GM10266 (cell line): ENCODE measurements around the gene CARS2.

ENCODE experiments used
- DNase-seq: peaks from one replicate; pipeline ENCODE4 v3.0.0; 2012; ENCODE audit errors: extremely low spot score
- TF ChIP-seq, protein P1 (sequence below): IDR thresholded peaks from 2 replicates; pipeline ENCODE4 v1.5.1; 2012; ENCODE audit warnings: mild to moderate bottlenecking, low read depth; ENCODE audit not compliant: control insufficient read depth, insufficient read depth; ENCODE audit errors: missing control alignments

The CARS2 gene

DNA sequence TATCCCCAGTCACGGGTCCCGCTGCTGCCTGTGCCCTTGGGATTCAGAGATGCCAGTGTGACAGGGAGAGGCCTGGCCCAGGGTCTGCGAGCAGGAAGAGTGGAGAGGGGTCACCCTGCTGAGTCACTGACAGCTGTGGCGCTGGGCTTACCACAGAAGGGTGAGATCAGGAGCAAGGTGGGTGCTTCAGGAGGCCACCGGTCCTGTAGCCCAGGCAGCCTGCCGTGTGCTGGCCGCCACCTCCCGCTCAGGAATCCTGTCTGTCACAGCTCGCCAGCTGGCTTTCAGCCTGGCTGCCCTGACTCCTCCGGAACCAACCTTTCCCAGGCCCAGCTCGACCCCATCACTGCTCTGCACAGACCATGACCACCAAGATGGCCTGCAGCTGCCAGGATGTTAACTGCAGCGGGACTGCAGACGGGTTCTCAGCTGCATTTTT is 65.3 kb downstream of the CARS2 start:
- TF ChIP-seq, protein P1, sequence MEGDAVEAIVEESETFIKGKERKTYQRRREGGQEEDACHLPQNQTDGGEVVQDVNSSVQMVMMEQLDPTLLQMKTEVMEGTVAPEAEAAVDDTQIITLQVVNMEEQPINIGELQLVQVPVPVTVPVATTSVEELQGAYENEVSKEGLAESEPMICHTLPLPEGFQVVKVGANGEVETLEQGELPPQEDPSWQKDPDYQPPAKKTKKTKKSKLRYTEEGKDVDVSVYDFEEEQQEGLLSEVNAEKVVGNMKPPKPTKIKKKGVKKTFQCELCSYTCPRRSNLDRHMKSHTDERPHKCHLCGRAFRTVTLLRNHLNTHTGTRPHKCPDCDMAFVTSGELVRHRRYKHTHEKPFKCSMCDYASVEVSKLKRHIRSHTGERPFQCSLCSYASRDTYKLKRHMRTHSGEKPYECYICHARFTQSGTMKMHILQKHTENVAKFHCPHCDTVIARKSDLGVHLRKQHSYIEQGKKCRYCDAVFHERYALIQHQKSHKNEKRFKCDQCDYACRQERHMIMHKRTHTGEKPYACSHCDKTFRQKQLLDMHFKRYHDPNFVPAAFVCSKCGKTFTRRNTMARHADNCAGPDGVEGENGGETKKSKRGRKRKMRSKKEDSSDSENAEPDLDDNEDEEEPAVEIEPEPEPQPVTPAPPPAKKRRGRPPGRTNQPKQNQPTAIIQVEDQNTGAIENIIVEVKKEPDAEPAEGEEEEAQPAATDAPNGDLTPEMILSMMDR, result no peak
- no peak for DNase-seq

DNA sequence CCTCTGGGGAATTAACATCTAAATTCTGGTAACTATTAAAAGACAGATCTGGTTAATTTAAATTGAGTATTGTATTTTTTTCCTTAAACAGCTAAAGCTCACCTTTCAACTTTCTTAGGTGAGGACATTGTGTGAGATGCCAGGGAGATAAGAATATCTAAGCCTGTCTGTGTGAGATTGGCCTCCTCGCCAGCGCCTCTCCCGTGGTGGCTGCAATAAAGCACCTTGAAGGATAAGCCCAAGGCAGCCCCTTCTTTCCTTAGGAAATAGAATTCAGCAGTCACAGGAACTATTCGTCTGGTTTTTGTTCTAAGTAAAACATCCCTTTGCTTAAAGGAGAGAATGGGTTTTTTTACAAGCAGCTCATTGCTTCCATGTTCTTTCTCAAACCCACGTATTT is 66.0 kb downstream of the CARS2 start:
- TF ChIP-seq, protein P1, result no peak
- no peak for DNase-seq

DNA sequence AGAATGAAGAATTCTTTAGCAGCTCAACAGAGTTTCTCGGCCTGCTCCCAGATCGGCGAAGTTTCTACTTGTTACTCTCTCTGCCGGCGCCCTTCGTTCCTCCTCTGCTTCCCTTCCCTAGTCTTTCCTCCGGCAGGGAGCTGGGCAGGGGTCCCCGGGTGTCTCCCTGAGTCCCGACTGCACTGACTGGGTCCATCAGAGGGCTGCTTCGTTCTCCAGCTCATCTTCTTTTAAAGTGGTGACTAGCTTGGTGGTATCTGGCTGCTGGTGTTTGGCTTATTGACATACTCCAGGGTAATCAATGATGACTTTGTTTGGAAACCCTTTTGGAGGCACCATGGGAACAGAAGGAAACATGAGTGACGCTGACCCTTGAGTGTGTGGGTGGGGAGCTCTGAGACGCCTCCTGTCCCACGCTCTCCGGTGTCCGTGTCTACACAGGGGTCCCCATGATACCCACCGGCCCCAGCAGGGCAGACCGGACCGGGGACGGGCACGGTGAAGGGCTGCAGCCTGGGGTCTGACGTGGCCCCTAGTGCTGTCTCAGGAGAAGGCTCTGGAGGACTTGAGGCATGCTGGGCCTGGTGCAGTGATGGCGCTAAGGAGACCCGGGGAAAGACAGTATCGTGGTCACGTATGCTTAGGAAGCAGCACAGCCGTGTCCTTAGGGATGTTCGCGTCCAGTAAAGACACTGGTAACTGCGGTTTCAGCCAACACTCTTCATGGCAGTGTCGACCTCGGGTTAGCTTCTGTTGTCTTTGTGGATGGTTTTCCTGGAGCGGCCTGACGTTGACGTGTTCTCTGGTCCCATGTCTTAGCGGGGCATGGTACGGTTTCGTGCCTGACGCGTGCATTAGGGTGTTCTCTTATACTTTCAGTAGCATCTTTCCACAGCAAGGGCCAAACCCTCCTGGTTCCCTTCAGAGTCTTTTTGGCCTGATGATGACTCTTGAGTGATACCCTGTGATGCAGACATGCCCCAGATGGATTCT is 66.8 kb downstream of the CARS2 start:
- no peak for DNase-seq
- TF ChIP-seq, protein P1, result no peak

DNA sequence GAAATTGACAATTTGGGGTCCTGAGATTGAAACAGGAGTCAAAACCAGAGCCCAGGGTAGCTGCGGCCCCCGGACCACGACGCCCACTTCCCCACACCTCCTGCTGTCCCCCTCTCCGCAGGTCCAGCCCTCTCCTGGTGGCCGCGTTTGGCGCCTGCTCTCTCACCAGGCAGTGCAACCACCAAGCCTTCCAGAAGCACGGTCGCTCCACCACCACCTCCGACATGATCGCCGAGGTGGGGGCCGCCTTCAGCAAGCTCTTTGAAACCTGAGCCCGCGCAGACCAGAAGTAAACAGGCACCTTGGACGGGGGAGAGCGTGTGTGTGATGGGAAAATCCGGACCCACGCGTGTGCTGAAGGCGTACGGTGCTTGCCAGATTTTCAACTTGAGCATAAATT is 67.7 kb downstream of the CARS2 start:
- TF ChIP-seq, protein P1, result no peak

DNA sequence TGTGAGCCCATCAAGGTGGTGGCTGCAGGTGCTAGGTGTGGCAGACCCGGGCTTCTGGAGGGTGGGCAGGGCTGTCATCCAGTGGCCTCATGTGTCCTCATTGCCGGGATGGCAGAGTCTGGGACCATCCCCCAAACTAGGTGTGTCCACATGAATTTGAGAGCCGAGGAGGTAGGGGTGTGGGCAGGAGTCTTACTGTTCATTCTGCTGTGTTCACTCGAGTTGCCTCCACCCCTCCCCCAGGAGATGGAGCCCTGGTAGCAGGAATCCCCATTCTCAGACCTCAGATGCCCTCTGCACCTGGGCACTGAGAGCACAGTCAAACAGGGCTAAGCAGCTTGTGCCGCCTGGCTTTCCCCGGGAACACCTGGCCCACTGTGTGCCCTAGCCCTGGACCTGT is 68.2 kb downstream of the CARS2 start:
- TF ChIP-seq, protein P1, result peak; percentile 21
- DNase-seq, result no peak

More for the DNA sequence above, 67.7 kb downstream of the CARS2 start:
- no peak for DNase-seq

DNA sequence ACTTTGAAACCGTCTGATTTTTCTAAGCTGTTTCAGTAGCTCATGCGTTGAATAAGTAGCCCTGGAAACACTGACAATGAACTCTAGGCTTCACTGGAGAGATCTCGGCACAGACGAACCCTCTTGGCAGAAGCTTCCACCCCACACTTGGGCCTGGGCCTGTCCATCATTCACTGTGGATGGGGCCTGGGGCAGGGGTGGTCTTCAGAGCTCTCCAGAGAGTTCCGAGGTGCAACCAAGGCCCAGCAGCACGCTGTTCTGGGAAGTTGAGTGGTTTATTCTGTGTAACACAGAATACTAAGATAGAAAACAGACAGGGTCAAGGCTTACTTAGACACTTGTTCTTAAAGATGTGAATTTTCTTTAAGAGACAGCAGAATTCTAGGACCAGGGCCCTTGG is 68.6 kb downstream of the CARS2 start:
- TF ChIP-seq, protein P1, result no peak
- DNase-seq, result no peak

DNA sequence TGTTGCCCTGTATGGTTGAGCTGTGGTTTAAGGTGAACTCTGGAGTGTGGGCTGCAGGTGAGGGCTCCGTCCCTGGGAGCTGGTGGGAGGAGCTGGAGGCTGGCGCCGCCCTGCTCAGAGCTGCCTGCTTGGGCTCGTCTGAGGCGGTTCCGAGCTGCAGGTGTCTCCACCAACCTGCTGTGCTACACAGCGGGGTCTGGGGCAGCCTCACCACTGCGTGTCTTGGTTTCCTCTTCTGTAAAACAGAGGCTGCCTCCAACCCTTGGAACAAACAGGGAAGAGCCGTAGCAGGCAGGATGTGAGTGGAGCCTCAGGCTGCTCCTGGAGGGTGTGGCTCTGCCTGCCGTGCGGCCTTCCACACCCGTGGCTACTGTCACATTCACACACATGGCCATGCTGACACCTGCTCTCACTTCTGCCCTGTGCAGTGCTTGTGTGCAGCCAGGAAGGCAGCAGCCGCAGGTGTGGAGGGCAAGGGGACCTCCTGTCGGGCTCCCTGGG is 69.2 kb downstream of the CARS2 start:
- DNase-seq, result no peak
- TF ChIP-seq, protein P1, result no peak
